ENCODE data around the gene STXBP3. TPM values are rescaled to one million over a fixed set of nuclear protein-coding genes. Genes with fewer than 3 reads are reported as not detected.

The STXBP3 gene
- total and polyA plus RNA-seq, 4 donors = 10.9 to 33.0 (median 23.2) TPM

DNA sequence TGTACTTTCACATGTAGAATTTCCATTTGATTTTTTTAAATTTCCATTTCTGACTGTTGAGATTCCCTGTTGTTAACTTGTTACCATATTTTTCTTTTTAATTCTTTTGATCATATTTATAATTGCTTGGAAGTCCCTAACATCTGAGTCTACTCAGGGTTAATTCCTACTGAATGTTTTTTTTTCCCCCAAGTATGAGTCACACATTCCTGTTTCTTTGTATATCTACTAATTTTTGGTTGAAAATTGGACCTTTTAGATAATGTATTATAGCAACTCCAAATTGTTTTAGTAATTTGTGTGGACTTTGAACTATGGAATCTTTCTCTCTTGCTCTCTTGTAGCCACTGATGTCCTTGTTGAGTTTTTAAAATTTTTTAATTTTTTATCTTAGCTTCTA lies 54.6 kb downstream of the STXBP3 start:
- H3K9ac ChIP-seq (ENCODE audit: low read depth in 1 of 2, low read length in 2 of 2) = no peak overlapping the region

DNA sequence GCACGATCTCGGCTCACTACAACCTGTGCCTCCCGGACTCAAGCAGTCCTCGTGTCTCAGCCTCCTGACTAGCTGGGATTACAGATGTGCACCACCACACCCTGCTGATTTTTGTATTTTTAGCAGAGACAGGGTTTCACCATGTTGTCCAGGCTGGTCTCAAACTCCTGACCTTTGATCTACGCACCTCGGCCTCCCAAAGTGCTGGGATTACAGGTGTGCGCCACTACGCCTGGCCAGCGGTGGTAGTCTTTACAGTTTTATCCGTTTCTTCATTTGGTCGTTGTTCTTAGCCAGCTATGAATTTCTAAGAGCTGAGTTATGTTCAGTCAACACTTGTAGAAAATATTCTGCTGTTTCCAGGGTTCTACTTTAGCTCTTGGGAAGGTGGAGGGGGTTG lies 57.1 kb downstream of the STXBP3 start:
- TF ChIP-seq RXRA (IDR thresholded peaks at IDR 0.05) (no peak), YY1 (IDR thresholded peaks at IDR 0.05) (no peak), HNF4A (conservative IDR thresholded peaks at IDR 0.05) (no peak), TAF1 (conservative IDR thresholded peaks at IDR 0.05) (no peak), SP1 (IDR thresholded peaks at IDR 0.05) (no peak), RAD21 (IDR thresholded peaks at IDR 0.05) (no peak), NR2F2 (IDR thresholded peaks at IDR 0.05) (no peak), HNF4G (IDR thresholded peaks at IDR 0.05) (no peak), EGR1 (IDR thresholded peaks at IDR 0.05; ENCODE audit: low read depth in 2 of 2) (no peak), FOXA1 (IDR thresholded peaks at IDR 0.05) (no peak)
- TF ChIP-seq, protein P1, sequence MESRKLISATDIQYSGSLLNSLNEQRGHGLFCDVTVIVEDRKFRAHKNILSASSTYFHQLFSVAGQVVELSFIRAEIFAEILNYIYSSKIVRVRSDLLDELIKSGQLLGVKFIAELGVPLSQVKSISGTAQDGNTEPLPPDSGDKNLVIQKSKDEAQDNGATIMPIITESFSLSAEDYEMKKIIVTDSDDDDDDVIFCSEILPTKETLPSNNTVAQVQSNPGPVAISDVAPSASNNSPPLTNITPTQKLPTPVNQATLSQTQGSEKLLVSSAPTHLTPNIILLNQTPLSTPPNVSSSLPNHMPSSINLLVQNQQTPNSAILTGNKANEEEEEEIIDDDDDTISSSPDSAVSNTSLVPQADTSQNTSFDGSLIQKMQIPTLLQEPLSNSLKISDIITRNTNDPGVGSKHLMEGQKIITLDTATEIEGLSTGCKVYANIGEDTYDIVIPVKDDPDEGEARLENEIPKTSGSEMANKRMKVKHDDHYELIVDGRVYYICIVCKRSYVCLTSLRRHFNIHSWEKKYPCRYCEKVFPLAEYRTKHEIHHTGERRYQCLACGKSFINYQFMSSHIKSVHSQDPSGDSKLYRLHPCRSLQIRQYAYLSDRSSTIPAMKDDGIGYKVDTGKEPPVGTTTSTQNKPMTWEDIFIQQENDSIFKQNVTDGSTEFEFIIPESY (IDR thresholded peaks at IDR 0.05) = no peak
- TF ChIP-seq, protein P2, sequence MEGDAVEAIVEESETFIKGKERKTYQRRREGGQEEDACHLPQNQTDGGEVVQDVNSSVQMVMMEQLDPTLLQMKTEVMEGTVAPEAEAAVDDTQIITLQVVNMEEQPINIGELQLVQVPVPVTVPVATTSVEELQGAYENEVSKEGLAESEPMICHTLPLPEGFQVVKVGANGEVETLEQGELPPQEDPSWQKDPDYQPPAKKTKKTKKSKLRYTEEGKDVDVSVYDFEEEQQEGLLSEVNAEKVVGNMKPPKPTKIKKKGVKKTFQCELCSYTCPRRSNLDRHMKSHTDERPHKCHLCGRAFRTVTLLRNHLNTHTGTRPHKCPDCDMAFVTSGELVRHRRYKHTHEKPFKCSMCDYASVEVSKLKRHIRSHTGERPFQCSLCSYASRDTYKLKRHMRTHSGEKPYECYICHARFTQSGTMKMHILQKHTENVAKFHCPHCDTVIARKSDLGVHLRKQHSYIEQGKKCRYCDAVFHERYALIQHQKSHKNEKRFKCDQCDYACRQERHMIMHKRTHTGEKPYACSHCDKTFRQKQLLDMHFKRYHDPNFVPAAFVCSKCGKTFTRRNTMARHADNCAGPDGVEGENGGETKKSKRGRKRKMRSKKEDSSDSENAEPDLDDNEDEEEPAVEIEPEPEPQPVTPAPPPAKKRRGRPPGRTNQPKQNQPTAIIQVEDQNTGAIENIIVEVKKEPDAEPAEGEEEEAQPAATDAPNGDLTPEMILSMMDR (IDR thresholded peaks at IDR 0.05; ENCODE audit: low read depth, low read length, missing input control) = no peak
- TF ChIP-seq, protein P3, sequence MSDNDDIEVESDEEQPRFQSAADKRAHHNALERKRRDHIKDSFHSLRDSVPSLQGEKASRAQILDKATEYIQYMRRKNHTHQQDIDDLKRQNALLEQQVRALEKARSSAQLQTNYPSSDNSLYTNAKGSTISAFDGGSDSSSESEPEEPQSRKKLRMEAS (IDR thresholded peaks at IDR 0.05) = no peak
- H3K4me1 ChIP-seq (ENCODE audit: control insufficient read depth in 4 of 4, insufficient read depth in 4 of 4, low read length in 3 of 4) = no peaks in the 10 kb centered on the region
- H3K27ac ChIP-seq (ENCODE audit: low read depth in 1 of 2, low read length in 2 of 2) = no peak overlapping the region
- H3K27me3 ChIP-seq (ENCODE audit: control insufficient read depth in 4 of 4, insufficient read depth in 4 of 4, low read length in 3 of 4) = no peaks in the 10 kb centered on the region
- no peak for DNase-seq (ENCODE audit: low spot score)
- WGBS = 95% methylated on average over 11 of the region's 11 CpGs
- no peak overlapping the region for H3K4me3 ChIP-seq (ENCODE audit: low read depth in 1 of 3, low read length in 3 of 3)
- H3K36me3 ChIP-seq (ENCODE audit: control insufficient read depth in 4 of 4, insufficient read depth in 3 of 4, low read depth in 1 of 4, low read length in 3 of 4) = peaks cover 1 to 16% (median 9%) of the 10 kb centered on the region in 4 donors
- H3K9me3 ChIP-seq (ENCODE audit: control insufficient read depth in 4 of 4, low read length in 3 of 4) = no peaks in the 10 kb centered on the region
- H3K9ac ChIP-seq (ENCODE audit: low read depth in 1 of 2, low read length in 2 of 2) = no peak overlapping the region

More for the DNA sequence above, 54.6 kb downstream of the STXBP3 start:
- peaks cover 1 to 21% (median 12%) of the 10 kb centered on the region in 4 donors for H3K36me3 ChIP-seq (ENCODE audit: control insufficient read depth in 4 of 4, insufficient read depth in 3 of 4, low read depth in 1 of 4, low read length in 3 of 4)
- H3K27me3 ChIP-seq (ENCODE audit: control insufficient read depth in 4 of 4, insufficient read depth in 4 of 4, low read length in 3 of 4) = no peaks in the 10 kb centered on the region
- DNase-seq (ENCODE audit: low spot score) = no peak
- H3K27ac ChIP-seq (ENCODE audit: low read depth in 1 of 2, low read length in 2 of 2) = no peak overlapping the region
- H3K4me3 ChIP-seq (ENCODE audit: low read depth in 1 of 3, low read length in 3 of 3) = no peak overlapping the region
- no peaks in the 10 kb centered on the region for H3K9me3 ChIP-seq (ENCODE audit: control insufficient read depth in 4 of 4, low read length in 3 of 4)
- TF ChIP-seq FOXA2 (IDR thresholded peaks at IDR 0.05) (no peak), YY1 (IDR thresholded peaks at IDR 0.05) (no peak), JUND (IDR thresholded peaks at IDR 0.05) (no peak), NR2F2 (IDR thresholded peaks at IDR 0.05) (no peak), FOXA1 (IDR thresholded peaks at IDR 0.05) (no peak), RAD21 (IDR thresholded peaks at IDR 0.05) (no peak), HNF4G (IDR thresholded peaks at IDR 0.05) (no peak)
- TF ChIP-seq, protein P3 (IDR thresholded peaks at IDR 0.05) = no peak
- TF ChIP-seq, protein P4, sequence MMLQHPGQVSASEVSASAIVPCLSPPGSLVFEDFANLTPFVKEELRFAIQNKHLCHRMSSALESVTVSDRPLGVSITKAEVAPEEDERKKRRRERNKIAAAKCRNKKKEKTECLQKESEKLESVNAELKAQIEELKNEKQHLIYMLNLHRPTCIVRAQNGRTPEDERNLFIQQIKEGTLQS (IDR thresholded peaks at IDR 0.05) = no peak
- TF ChIP-seq, protein P5, sequence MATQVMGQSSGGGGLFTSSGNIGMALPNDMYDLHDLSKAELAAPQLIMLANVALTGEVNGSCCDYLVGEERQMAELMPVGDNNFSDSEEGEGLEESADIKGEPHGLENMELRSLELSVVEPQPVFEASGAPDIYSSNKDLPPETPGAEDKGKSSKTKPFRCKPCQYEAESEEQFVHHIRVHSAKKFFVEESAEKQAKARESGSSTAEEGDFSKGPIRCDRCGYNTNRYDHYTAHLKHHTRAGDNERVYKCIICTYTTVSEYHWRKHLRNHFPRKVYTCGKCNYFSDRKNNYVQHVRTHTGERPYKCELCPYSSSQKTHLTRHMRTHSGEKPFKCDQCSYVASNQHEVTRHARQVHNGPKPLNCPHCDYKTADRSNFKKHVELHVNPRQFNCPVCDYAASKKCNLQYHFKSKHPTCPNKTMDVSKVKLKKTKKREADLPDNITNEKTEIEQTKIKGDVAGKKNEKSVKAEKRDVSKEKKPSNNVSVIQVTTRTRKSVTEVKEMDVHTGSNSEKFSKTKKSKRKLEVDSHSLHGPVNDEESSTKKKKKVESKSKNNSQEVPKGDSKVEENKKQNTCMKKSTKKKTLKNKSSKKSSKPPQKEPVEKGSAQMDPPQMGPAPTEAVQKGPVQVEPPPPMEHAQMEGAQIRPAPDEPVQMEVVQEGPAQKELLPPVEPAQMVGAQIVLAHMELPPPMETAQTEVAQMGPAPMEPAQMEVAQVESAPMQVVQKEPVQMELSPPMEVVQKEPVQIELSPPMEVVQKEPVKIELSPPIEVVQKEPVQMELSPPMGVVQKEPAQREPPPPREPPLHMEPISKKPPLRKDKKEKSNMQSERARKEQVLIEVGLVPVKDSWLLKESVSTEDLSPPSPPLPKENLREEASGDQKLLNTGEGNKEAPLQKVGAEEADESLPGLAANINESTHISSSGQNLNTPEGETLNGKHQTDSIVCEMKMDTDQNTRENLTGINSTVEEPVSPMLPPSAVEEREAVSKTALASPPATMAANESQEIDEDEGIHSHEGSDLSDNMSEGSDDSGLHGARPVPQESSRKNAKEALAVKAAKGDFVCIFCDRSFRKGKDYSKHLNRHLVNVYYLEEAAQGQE (IDR thresholded peaks at IDR 0.05) = no peak
- TF ChIP-seq, protein P2 (IDR thresholded peaks at IDR 0.05; ENCODE audit: low read depth, low read length, missing input control) = no peak
- H3K4me1 ChIP-seq (ENCODE audit: control insufficient read depth in 4 of 4, insufficient read depth in 4 of 4, low read length in 3 of 4) = no peaks in the 10 kb centered on the region

Data from liver (tissue), 9 donors.